DMS 273 treated with DMSO at 0.1 percent for 48 hours (cell line): ENCODE results near the gene DZIP1L.
"Not testable (repeated sequence)": the region's sequence is repeated elsewhere in the genome, so short reads cannot be mapped to it uniquely, and the experiment has no call there.

ENCODE experiments used
- DNase-seq: peaks from one replicate; lab custom pipeline; 2025; lab: John Stamatoyannopoulos, UW

DZIP1L gene

GRCh38 chr3:138114988-138115971 lies at the start of gene DZIP1L:
TSS of gene DZIP1L (minus strand) at chr3:138115608. CDS start at chr3:138103971, 11,637 bp downstream.
- peak; percentile 58 for DNase-seq

- no peak for DNase-seq
Measured at GRCh38 chr3:138165061-138165460, 49.7 kb upstream of the DZIP1L start.

- DNase-seq = no peak
Measured at GRCh38 chr3:138157743-138158142, 42.3 kb upstream of the DZIP1L start.

- no peak for DNase-seq
Measured at GRCh38 chr3:138154534-138154933, 39.1 kb upstream of the DZIP1L start.

GRCh38 chr3:138148503-138148902 lies 33.1 kb upstream of the DZIP1L start:
- no peak for DNase-seq

GRCh38 chr3:138142181-138142580 lies 26.8 kb upstream of the DZIP1L start:
- not testable (repeated sequence) for DNase-seq

GRCh38 chr3:138140940-138141339 lies 25.5 kb upstream of the DZIP1L start:
- no peak for DNase-seq

- DNase-seq = no peak
Measured at GRCh38 chr3:138139691-138140090, 24.3 kb upstream of the DZIP1L start.

- DNase-seq = no peak
Measured at GRCh38 chr3:138137861-138138260, 22.5 kb upstream of the DZIP1L start.

- DNase-seq = no peak
Measured at GRCh38 chr3:138136201-138136600, 20.8 kb upstream of the DZIP1L start.

- no peak for DNase-seq
Measured at GRCh38 chr3:138135833-138136194, 20.4 kb upstream of the DZIP1L start.

- no peak for DNase-seq
Measured at GRCh38 chr3:138135146-138135832, 19.9 kb upstream of the DZIP1L start.

- no peak for DNase-seq
Measured at GRCh38 chr3:138132239-138132638, 16.8 kb upstream of the DZIP1L start, which contains the start of gene A4GNT. TSS of gene A4GNT (minus strand) at chr3:138132390. CDS start at chr3:138131256, 1,134 bp downstream.

GRCh38 chr3:138127636-138128365 lies 12.4 kb upstream of the DZIP1L start:
- DNase-seq = no peak

GRCh38 chr3:138125548-138126221 lies 10.3 kb upstream of the DZIP1L start:
- DNase-seq = no peak

GRCh38 chr3:138124706-138125355 lies 9.4 kb upstream of the DZIP1L start:
- no peak for DNase-seq

- DNase-seq = no peak
Measured at GRCh38 chr3:138124188-138124587, 8.8 kb upstream of the DZIP1L start.

- no peak for DNase-seq
Measured at GRCh38 chr3:138119423-138119766, 4.0 kb upstream of the DZIP1L start.

GRCh38 chr3:138118612-138119422 lies 3.4 kb upstream of the DZIP1L start:
- peak; percentile 34 for DNase-seq

- no peak for DNase-seq
Measured at GRCh38 chr3:138114431-138114918, 933 bp downstream of the DZIP1L start.
